Stimulated activated CD8-positive, alpha-beta memory T cell treated with anti-CD3 and anti-CD28 coated beads, Interleukin-12 subunit alpha, Interleukin-12 subunit beta, amount 100 ng/mL, for 1 hour (primary cell): ENCODE measurements around the gene SCGB1D1.
"Not testable (repeated sequence)": the region's sequence is repeated elsewhere in the genome, so short reads cannot be mapped to it uniquely, and the experiment has no call there.

ENCODE experiments used
- DNase-seq: peaks from one replicate; pipeline ENCODE4 v3.0.0-alpha.2; 2020; ENCODE audit warnings: low read depth

SCGB1D1 gene

GRCh38 chr11:62166371-62166770, 23.6 kb upstream of the SCGB1D1 start:
- no peak for DNase-seq

GRCh38 chr11:62169448-62169847, 20.6 kb upstream of the SCGB1D1 start:
- no peak for DNase-seq

GRCh38 chr11:62169935-62170334, 20.1 kb upstream of the SCGB1D1 start:
- DNase-seq: no peak

- DNase-seq: peak; percentile 59
Observed at GRCh38 chr11:62171261-62171723, 18.7 kb upstream of the SCGB1D1 start.

- no peak for DNase-seq
Observed at GRCh38 chr11:62172294-62172693, 17.7 kb upstream of the SCGB1D1 start.

- no peak for DNase-seq
Observed at GRCh38 chr11:62176766-62177165, 13.2 kb upstream of the SCGB1D1 start.

- no peak for DNase-seq
Observed at GRCh38 chr11:62179995-62180394, 10.0 kb upstream of the SCGB1D1 start.

- no peak for DNase-seq
Observed at GRCh38 chr11:62181097-62181496, 8.9 kb upstream of the SCGB1D1 start.

GRCh38 chr11:62182147-62182891, 7.7 kb upstream of the SCGB1D1 start:
- DNase-seq: no peak

- DNase-seq: no peak
Observed at GRCh38 chr11:62186195-62186594, 3.8 kb upstream of the SCGB1D1 start.

GRCh38 chr11:62193952-62194351, 3.9 kb downstream of the SCGB1D1 start:
- DNase-seq: no peak

- DNase-seq: not testable (repeated sequence)
Observed at GRCh38 chr11:62195010-62195409, 5.0 kb downstream of the SCGB1D1 start.

GRCh38 chr11:62195945-62196344, 5.9 kb downstream of the SCGB1D1 start:
- DNase-seq: no peak

GRCh38 chr11:62197400-62197799, 7.4 kb downstream of the SCGB1D1 start:
- not testable (repeated sequence) for DNase-seq

GRCh38 chr11:62201376-62201775, 11.4 kb downstream of the SCGB1D1 start:
- no peak for DNase-seq

GRCh38 chr11:62202910-62203309, 12.9 kb downstream of the SCGB1D1 start:
- DNase-seq: no peak

- DNase-seq: no peak
Observed at GRCh38 chr11:62204430-62204829, 14.4 kb downstream of the SCGB1D1 start.

GRCh38 chr11:62205441-62205840, 15.4 kb downstream of the SCGB1D1 start:
- no peak for DNase-seq

GRCh38 chr11:62206276-62207066, 16.5 kb downstream of the SCGB1D1 start:
- not testable (repeated sequence) for DNase-seq

- no peak for DNase-seq
Observed at GRCh38 chr11:62208785-62209144, 18.7 kb downstream of the SCGB1D1 start.

- no peak for DNase-seq
Observed at GRCh38 chr11:62217191-62217748, 27.3 kb downstream of the SCGB1D1 start.

- no peak for DNase-seq
Observed at GRCh38 chr11:62221498-62221897, 31.5 kb downstream of the SCGB1D1 start.

- no peak for DNase-seq
Observed at GRCh38 chr11:62223095-62223494, 33.1 kb downstream of the SCGB1D1 start.
